Measurements from ENCODE around the gene AFDN.
"Not testable (repeated sequence)": the region's sequence is repeated elsewhere in the genome, so short reads cannot be mapped to it uniquely, and the experiment has no call there.

AFDN gene

GRCh38 chr6:167953551-167953950 lies 126.8 kb downstream of the AFDN start:
- ATAC-seq (no peak), DNase-seq (no peak)

- DNase-seq: no peak
- ATAC-seq: no peak
Measured at GRCh38 chr6:167954151-167954550, 127.4 kb downstream of the AFDN start.

DNA sequence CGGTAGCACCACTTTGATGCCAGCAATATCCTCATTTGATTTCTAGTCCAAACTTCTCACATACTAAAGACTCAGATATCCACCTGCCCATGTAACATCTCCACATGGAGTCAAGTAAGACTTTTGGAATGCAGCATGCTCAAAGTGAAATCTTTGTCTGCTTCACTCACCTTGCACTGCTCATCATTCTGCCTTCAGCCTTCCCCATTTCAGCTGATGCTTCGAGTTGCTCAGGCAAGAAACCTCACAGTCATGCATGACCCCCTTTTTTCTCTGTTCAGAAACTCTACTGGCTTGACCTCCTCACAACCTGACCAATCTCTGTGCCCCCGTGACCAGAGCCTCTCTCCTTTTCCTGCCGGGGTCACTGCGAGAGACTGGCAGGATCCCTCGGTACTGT lies 129.8 kb downstream of the AFDN start:
- ATAC-seq (no peak), DNase-seq (no peak)

DNA sequence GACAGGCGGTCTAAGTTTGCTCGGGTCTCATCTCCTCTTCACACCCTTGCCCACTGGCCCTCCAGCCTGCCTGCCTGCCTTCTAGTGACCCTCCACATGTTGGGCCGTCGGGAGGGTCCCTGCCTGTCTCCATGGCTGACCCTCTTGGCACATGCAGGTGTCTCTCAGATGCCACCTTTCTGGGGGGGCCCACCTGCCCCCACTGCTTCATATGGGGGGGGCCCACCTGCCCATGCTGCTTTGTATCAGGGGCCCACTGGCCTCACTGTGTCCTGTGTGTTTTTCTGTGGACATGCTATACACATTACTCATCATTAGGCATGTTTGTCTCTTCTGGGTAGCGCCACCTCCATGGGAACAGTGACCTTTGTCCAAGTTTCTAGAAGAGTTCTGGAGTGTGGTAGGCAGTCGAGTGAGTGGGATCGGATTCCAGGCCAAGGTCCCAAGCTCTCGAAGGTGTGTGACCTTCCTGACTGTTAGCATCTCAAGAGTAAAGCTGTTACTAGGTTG lies 130.3 kb downstream of the AFDN start:
- no peak for DNase-seq
- ATAC-seq: no peak

- no peak for ATAC-seq
- DNase-seq: no peak
Measured at GRCh38 chr6:167957626-167958025, 130.9 kb downstream of the AFDN start.

DNA sequence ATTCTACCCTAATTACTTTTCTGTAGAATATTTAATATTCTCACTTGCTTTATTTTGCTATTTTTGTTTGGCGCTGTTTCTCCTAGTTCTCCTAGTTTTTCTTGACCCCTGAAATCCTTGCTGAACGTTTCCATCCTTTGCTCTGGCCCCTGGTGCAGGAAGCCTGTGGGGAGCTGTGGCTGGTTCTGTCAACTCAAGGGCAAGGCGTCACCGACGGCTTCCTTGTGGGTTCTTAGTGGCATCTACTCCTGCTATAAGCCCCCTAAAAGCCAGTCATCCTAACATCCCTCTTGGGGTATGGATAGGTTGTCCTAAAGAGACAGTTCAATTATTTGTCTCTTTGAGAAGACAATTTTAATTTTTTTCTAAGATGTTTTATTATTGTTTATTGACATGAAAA lies 133.9 kb downstream of the AFDN start:
- ATAC-seq: no peak
- no peak for DNase-seq

DNA sequence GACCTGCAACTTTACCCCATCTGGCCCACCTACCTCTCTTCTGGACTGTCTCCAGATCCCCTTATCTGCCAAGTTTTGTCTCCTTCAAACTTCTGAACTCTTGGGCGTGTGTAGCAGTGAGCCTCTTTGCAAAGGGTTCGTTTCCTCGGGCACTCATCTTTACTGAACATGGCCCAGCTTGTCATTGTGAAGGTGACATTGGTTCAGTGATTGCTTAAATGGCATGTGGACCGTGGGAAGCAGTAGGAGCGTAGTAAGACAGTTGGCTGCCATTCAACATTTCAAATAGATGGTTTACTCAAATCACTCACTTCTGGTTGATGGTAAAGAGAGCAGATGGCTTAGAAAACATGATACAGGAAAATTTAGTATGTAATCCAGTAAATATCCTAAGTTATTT lies 136.0 kb downstream of the AFDN start:
- ATAC-seq (no peak), DNase-seq (no peak)

- no peak for ATAC-seq
- DNase-seq: no peak
Measured at GRCh38 chr6:167963589-167964057, 136.9 kb downstream of the AFDN start.

DNA sequence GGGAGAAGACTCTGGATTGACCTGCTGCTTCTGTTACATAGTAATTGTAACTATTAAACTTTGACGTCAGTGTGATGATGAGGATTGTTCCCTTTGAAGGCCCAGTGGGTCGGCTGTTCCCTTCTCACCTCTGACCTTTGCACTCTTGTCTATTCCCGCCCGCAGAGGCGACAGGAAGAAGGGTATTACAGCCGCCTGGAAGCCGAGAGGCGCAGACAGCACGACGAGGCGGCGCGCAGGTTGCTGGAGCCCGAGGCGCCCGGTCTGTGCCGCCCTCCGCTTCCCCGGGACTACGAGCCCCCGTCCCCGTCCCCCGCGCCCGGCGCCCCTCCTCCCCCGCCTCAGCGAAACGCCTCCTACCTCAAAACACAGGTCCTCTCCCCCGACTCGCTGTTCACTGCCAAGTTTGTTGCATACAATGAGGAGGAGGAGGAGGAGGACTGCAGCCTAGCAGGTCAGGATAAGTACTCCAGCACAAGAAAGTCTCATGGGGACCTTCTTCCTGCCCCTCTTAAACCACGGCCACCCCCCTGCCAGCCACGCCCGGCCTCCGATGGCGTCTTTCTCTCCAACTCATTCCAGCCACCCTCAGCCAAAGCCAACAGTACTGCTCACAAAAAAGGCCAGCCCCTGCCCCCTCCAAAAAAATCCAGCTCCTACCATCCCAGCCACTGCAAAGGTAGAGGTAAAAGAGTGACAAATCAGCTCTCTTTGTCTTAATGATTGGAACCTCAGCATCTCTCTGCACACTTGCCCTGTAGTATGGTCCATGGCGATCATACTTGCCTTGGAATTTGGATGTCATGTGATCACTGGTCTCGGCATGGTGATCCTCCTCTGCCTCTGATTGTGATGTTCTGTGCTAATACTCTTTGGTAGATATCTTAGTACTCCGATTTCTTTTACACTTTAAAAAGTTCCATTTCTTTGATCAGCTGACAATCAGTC lies 139.2 kb downstream of the AFDN start:
- DNase-seq (no peak), ATAC-seq (no peak)

- ATAC-seq: no peak
- DNase-seq: no peak
Measured at GRCh38 chr6:167966540-167966905, 139.8 kb downstream of the AFDN start.

DNA sequence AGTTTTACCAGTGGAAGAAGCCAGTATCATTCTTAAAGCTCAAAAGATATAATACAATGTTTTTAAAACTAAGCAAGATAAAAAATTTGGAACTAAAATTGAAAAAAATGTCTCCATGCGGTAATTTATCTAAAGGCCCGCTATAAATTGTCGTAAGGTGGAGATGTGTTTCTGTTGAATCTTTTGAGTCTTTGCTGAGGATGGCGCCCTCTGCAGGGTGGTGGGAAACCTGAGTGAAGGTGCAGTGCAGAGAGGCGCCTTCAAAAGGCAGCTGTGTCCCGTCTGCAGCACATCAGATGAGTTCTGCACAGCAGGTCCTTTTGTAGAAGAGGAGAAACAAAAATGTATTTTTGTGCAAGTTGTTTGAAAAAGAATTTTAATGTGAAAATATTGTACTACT lies 141.4 kb downstream of the AFDN start:
- no peak for ATAC-seq

GRCh38 chr6:167970230-167970629 lies 143.5 kb downstream of the AFDN start:
- DNase-seq (no peak), ATAC-seq (no peak)

More for the DNA sequence above, 141.4 kb downstream of the AFDN start:
- peak; percentile 31 for DNase-seq

DNA sequence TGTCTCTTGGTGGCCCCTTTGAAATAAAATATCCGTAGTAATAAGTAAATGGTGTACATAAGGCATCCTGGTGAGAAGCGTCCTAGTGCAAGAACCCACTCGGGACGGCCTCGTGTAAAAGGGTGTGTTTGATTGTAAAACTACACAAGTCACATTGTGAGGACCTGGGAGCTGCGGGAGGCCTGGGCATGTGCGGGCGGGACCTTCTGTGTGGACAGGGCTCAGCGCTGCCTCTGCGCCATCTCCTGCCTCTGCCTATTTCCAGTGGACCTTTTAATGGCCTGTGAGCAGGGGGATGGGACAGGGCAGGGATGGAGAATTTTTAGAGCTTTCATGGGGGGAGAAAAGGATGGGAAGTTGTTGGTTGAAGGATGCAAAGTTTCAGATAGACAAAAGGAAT lies 145.5 kb downstream of the AFDN start:
- ATAC-seq (no peak), DNase-seq (no peak)

GRCh38 chr6:167973148-167973885 lies 146.6 kb downstream of the AFDN start:
- DNase-seq (no peak), ATAC-seq (no peak)

- DNase-seq (no peak), ATAC-seq (no peak)
Measured at GRCh38 chr6:167974640-167975344, 148.1 kb downstream of the AFDN start.

DNA sequence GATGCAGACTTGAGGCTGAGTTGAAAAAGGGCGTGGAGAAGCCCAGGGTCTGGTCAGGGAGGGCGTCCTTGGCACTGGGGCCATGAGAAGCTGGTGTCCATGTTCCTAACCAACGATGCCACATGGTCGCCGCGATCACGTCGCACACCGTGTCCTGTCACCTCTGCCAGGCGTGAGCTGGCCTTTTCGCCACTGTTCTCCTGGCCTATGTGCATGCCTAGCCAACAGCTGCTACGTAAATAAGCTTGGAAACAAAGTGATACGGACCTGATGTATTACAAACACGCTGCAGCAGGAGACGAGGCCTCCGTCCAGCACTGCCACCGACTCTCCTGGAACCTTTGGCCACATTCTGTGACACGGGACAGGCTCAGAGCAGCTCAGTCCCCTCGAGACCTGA lies 148.7 kb downstream of the AFDN start:
- ATAC-seq: no peak
- no peak for DNase-seq

DNA sequence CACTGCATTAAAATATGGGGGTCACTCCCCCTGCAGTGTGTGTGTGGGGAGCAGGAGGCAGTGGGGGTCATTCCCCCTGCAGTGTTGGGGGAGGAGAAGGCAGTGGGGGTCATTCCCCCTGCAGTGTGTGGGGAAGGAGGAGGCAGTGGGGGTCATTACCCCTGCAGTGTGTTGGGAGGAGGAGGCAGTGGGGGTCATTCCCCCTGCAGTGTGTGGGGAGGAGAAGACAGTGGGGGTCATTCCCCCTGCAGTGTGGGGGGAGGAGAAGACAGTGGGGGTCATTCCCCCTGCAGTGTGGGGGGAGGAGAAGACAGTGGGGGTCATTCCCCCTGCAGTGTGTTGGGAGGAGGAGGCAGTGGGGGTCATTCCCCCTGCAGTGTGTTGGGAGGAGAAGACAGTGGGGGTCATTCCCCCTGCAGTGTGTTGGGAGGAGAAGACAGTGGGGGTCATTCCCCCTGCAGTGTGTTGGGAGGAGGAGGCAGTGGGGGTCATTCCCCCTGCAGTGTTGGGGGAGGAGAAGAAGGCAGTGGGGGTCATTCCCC lies 149.5 kb downstream of the AFDN start:
- ATAC-seq, DNase-seq: not testable (repeated sequence)

GRCh38 chr6:167976708-167977107 lies 150.0 kb downstream of the AFDN start:
- DNase-seq (no peak), ATAC-seq (no peak)

- ATAC-seq: no peak
- DNase-seq: no peak
Measured at GRCh38 chr6:167977717-167978467, 151.2 kb downstream of the AFDN start.

GRCh38 chr6:167978607-167979006 lies 151.9 kb downstream of the AFDN start:
- no peak for DNase-seq
- ATAC-seq: no peak

GRCh38 chr6:167979436-167980139 lies 152.9 kb downstream of the AFDN start:
- DNase-seq: no peak
- no peak for ATAC-seq
